CD4-positive, alpha-beta T cell treated with Interleukin-10 for 1 hour (primary cell): ENCODE results near the gene TMEM119.
"Not testable (repeated sequence)": the region's sequence is repeated elsewhere in the genome, so short reads cannot be mapped to it uniquely, and the experiment has no call there.

Source experiments
- DNase-seq: peaks from one replicate; pipeline ENCODE4 v3.0.0-alpha.2; 2020

The TMEM119 gene

DNA sequence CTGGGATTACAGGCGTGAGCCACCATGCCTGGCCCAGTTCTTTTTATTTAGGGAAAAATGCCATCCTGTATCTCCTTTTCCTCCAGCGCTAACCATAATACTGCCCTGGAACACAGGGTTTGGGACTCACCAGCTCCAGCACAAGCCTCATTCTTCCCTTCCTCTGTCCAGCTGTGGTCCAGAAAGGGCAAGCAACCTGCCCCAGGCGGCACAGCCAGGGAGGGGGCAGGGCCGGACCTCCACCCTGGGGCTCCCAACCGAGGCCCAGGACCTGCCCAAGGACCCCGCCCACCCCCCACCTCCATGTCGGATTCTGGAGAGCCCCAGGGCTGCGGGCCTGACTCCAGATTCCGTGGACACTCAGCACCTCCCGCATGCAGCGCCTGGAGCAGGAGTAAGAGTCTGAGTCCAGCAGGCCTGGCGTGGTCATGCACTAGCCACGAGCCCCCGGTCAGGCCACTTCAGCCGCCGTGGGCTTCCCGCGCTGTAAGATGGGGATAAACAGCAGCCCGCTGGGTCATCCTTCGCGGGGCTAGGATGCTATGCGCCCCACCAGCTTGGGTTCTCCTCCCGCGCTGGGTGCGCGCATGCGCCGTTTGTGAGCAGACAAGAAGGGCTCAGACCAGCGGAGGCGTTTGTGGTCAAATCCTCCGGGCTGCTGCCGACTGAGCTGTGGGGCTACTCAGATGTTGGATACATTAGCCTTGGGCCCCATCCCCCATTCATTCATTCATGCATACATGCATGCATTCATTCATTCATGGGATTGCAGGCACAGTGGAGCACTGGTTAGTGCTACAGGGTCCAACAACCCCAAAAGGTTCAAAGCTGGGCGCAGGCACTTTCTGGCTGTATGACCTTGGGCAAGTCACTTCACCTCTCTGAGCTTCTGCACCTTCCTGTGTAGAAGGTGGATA, 16.3 kb downstream of the TMEM119 start:
- no peak for DNase-seq

DNA sequence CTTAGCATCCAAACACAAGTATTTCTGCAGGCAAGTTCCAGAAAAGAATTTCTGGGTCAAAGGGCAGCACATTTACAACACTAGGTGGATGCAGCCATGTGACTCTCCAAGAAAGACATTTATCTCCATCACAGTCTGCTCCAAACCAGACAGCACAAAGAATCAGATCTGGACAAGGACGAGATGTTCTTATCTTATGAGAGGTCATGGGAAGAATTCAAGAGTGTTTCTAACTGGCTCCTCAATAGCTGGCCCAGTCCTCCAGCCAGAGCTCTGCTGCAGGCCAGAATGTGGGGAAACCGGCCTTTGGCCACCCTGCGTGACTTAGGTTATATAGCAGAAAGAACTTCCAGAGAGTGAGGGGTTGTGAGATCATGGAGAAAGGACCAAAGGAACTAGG, 17.4 kb downstream of the TMEM119 start:
- no peak for DNase-seq

DNA sequence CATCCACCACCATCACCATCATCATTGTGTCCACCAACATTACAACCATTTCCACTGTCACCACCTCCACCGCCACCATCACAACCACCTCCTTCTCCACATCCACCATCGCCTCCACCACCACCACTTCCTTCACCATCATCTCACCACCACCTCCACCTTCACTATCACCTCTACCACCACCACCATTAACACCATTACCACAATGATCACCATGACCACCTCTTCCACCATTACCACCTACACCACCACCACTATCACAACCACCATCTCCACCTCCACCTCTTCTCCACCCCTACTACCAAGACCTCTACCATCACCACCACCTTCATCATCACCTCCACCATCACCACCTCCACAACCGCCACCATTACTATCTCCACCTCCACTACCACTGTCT, 19.1 kb downstream of the TMEM119 start:
- no peak for DNase-seq

DNA sequence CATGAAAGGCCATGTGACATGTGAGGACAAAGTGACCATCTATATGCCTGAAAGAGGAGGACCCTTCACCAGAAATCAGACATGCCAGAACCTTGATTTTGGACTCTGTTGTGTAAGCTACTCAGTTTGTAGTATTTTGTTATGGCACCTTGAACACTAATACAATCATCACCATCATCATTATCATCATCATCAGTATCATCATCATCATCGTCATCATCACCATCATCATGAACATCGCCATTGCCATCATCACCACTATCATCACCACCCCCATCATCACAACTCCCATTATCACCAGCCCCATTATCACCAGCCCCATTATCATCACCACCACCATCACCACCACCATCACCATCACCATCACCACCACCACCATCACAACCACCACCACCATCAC, 19.6 kb downstream of the TMEM119 start:
- no peak for DNase-seq

DNA sequence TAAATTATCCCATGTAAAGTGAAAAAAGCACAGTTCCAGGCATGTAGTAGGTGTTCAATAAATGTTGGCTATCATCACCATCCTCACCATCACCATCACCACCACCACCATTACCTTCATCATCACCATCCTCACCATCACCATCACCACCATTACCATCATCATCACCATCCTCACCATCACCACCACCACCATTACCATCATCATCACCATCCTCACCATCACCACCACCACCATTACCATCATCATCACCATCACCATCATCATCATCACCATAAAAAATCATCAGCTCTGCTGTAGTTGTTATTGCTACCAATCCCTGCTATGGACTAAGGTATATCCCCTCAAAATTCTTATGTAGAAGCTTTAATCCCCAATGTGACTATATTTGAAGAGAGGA, 20.4 kb downstream of the TMEM119 start:
- DNase-seq, result no peak

DNA sequence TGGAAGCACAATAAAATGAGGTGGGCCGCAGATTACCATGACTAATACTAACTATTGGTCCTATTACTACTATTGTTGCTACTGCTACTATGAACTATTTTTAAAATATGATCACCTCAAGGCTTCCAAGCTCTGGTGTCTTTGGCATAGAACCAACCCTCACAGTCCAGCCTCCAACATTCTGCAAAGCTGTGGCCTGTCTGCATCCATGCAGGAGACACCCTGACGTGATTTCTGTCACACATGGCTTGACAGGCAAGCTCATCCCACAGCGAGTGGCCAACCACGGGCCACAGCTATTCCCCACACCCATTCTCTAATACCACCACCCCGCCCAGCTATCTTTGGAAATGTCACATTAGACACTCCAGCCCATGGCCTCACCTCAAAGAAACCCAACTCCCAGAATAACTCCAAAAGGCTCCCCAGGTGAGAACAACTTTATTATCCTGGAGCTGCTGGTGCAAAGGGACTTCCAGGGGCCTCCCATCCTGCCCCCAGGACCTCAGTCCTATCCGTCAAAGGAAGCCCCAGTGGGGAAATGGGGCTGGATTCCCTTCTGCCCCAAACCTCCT, 21.1 kb downstream of the TMEM119 start:
- DNase-seq, result no peak

DNA sequence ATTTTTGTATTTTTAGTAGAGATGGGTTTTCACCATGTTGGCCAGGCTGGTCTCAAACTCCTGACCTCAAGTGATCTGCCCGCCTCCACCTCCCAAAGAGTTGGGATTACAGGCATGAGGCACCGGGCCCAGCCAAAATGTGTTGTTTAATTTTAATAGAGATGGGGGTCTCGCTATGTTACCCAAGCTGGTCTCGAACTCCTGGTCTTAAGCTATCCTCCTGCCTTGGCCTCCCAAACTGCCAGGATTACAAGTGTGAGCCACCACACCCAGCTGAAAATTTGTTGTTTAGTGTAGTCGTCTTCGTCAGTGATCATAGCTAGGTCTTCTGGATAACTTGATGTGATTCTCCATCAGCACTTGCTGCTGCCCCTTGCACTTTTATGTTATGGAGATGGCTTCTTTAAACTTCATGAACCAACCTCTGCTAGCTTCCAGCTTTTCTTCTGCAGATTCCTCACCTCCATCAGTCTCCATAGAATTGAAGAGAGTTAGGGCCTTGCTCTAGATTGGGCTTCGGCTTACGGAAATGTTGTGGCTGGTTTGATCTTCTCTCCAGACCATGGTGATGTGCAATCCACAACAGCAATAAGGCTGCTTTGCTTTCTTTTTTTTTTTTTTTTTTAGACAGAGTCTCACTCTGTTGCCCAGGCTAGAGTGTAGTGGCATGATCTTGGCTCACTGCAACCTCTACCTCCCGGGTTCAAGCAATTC, 22.5 kb downstream of the TMEM119 start:
- peak; percentile 28 for DNase-seq

DNA sequence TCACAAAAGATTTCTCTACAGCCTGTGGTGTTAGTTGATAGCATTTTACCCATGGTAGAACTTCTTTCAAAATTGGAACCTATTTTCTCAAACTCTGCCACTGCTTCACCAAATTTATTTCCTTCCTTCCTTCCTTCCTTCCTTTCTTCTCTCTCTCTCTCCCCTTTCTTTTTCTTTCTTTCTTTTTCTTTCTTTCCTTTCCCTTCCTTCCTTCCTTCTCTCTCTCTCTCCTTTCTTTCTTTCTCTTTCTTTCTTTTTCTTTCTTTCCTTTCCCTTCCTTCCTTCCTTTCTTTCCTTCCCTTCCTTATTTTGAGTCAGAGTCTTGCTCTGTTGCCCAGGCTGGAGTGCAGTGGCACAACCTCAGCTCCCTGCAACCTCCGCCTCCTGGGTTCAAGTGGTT, 23.6 kb downstream of the TMEM119 start:
- DNase-seq, result not testable (repeated sequence)

DNA sequence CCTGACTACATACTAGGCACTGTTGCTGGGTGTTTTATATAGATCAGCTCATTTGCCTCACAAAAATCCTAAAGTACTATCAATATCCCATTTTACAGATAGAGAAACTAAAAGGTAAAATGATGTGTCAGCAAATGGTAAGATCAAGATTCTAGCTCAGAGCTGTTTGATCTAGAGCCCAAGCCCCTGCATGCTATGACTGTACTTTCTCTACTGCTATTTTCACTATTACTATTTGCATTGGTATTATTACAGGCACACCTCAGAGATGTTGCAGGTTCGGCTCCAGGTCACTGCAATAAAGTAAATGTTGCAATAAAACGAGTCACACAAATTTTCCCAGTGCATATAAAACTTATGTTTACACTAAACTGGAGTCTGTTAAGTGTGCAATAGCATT, 24.6 kb downstream of the TMEM119 start:
- no peak for DNase-seq

DNA sequence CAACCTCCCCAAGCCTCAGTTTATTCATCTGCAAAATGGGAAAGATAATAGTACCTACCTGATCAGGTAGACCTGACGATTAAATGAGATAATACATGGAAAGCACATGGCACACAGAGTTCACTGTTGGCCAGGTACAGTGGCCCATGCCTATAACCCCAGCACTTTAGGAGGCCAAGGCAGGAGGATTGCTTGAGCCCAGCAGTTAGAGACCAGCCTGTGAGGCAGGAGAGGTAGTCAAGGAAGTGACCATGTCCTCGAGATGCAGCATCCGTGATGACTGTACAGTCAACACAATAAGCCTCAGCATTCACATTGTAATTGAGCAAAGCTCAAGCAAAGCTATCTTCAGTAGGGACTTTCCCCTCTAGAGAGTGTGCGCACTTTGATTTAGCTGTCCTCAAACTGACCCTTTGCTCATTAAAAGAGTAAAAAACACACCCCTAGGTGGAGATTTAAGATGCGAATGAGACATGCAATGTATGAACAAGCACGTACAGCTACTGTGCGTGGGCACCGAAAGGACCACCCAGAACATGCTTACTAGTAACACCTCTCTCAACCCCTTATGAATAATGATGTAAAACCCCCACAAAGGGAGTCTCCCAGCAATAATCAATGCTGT, 25.6 kb downstream of the TMEM119 start:
- DNase-seq, result no peak

DNA sequence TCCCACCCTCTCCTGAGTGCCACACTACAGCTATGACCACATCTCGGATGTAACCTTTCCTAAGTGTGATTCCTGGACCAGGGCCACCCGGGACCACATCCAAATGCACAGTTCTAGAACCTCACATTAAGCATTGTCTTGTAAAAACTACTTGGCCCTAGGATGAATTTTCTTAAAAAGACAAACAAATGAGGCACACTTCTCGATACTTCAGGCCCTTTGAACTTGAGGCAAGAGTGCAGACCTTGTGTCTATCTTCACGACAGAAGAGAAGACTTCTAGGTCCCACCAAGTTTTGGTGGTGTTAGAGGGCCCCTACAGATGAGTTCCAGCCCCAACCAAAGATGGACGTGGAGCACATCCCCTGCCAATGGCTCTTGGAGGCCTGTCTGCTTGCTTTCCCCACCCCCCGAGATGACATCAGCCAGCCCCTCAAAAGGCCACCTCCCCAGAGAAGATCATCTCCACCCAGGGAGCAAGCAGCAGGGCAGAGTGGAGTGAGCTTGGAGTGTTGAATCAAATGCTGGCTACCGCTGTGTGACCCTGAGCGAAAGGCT, 26.2 kb downstream of the TMEM119 start:
- no peak for DNase-seq

DNA sequence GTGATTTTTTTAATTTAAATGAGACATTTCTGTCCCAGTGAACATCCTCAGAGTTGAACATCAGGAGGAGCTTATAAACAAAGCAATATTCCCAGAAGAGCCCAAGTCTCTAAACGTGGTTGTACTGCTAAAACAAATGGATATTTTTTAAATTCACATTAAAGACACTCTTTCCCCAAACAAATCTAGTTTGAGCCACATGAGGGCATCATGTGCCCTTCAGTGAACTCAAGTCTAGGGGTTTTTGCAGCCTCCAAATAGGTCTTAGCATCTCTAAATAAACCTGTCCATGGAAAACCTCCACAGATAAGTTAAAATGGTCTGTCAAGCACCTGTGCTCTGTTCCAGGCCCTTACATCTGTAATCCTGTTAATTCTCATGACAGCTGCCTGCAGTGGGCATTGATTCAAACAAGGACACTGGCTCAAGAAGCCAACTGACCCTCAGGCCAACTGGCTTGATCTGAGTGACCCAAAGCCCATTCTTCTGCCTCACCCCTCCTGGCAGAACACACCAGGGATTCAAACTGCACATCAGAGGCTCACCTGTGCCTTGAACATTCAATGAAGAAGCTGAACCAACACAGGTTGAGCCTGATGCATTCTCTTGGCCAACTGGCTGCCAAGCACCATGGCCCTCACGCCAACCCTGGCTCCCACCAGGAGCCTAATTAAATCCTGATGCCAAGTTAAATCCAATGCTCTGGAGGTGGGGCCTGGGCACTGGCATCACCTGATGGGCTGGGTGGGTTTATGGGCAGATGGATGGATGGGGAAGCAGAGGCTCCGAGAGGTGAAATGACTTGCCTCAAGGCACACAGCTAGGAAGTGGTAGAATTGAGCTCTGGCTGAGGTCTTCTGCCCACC, 26.9 kb downstream of the TMEM119 start:
- DNase-seq, result no peak

DNA sequence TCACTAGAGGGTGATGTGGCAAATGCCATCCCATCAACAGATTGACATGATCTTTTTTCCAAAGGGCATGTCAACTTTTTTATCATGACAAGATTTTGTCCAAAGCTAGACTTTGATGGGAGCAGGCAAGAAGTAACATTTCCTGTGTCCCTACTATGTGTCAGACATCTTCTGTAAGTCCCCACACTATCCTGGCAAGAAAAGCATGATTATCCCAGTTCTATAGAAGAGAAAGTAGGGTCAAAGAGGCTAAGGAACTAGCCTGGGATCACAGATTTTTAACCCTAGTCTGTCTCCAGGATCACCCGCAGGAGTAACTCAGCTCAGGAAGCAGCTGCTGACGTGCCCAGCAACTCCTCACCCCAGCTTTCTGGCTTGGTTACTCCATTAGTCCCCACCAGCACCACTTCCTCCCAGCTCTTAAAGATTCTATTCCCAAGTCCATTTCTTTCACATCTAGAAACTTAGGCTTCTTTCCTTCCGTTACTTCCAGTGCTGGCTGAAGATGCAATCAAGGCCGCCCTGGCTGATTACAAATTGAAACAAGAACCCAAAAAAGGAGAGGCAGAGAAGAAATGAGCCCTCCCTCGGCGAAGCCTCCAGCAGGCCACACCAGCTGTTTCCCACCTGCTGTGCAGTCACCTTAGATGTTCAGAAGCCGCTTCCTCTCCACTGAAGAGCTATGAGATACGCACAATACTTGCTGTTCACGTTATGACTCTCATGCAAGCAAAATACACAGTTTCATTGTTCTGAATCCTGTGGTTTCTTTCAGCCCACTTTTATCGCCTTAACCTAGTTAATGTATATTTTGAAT, 29.3 kb downstream of the TMEM119 start:
- peak; percentile 73 for DNase-seq

DNA sequence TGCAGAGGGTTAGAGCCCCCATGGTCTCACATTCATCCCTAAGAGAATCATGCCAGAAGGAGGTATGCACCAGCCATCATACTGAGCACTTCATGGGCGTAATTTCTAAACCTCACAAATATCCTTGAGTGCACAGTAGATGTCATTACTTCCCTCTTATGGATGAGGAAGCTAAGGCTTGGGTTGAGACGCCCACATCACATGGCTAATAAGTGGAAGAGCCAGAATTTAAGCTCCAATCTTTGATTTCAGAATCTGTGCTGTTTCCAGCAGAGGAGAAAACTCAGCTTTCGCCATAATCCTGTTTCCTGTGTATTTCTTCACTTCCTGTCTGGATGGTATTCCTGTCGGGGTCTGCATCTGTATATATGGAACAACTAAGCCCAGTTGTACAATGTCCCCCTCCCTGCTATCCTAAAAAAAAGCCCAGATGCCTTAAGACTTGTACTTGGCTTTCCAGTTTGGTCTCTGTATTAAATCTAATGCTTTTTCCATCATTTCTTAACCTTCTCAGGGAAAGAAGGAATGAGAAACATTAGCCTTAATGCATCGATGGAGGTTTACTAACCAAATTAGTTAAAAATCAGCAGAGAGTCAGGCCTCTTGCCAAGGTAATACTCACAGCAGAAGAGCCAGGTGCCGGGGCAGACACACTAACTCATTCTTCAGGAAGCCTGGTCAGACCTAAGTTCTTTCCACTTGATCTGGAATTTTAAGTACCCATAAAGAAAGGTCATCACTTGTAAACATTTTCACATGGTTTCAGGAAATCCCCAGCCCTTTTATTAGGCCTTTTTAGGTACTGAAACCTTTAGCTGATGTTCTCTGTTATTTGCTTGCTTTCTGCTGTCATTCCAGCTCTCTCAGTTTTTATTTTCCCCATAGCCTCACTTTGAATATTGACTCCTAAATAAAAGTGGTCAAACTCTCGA, 30.2 kb downstream of the TMEM119 start:
- DNase-seq, result no peak

DNA sequence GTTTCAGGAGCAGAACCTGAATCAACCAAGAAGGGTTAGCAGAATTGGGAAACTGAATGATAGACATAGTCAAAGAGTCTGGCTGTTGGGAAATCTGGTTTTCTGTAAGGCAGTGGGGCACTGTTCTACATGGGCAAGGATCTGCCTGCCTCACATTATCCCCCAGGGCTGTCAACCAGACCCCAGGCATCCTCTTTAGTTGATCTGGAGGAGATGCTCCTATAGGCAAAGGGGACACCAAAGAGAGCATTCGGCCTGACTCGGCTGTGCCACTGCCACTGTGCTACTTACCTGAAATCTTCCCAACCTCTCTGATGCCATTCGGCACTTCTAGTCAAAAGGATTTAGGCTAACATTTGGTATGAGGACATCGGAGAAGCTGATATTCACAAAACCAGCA, 31.4 kb downstream of the TMEM119 start:
- DNase-seq, result no peak

DNA sequence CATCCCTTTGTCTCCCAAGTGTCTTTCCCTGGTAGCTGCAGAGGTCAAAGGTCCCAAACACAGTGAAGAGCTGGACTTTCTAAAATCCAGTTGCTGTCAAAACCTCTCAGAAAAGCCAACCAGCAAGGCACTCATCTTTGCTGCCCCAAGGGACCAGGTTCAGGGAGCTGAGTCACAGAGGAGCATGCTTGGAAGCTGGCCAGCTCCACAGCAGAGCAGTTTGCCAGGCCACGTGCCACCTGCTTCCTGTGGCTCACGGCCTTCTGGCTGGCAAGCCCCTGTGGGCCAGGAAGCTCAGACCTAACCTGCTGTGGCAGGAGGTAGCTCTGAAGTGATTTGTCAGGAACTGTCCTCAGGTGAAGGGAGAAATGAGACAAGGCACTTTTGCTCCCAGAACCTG, 31.9 kb downstream of the TMEM119 start:
- peak; percentile 63 for DNase-seq

DNA sequence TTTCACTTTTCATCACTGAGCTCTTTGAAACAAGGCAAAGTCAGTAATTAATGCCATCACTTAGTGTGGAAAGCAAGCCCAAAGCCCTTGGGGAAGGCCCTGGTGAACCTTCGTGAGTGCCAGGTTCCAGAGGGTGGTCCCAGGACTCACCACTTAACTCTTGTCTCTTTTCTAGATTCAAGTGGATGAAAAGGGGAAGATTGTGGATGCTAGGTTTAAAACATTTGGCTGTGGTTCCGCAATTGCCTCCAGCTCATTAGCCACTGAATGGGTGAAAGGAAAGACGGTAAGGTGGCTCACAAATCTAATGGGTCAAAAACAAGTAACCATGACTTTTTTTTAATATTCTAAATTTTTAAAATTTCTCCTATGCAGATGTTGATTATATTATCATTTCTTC, 32.7 kb downstream of the TMEM119 start:
- no peak for DNase-seq

DNA sequence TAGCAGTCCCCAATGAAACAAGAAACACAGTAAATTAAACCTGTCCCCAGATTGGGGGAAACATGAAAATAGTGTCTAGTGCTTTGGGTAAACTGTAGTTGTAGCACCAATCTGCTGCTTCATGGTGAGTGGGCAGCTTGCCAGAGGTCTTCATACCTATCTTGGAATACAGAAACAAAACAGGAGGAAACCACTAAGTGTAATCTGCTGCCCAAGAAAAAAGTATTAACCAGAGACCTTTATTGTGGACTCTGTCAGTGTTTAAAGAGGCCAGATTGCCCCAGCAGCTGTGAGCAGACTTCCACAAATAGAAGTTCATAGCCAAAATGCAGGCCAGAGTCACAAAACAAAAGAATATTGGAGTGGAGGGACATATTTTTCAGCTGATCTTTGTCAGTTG, 33.2 kb downstream of the TMEM119 start:
- no peak for DNase-seq

DNA sequence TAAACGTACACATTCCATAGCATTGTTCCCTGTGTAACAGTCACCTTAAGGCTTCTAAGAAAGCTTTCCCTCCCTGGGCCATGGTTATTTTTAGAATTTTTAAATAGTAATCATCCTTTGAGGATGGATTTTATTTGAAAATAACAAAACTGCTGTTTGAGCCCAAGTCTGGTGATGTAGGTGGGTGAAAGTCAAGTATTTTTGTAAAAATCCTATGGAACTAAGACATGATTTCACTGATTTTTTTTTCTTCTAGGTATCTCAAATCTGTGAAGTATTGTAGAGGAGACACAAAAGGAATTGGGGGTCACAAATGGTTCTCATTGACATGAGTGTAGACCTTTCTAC, 34.1 kb downstream of the TMEM119 start:
- no peak for DNase-seq

DNA sequence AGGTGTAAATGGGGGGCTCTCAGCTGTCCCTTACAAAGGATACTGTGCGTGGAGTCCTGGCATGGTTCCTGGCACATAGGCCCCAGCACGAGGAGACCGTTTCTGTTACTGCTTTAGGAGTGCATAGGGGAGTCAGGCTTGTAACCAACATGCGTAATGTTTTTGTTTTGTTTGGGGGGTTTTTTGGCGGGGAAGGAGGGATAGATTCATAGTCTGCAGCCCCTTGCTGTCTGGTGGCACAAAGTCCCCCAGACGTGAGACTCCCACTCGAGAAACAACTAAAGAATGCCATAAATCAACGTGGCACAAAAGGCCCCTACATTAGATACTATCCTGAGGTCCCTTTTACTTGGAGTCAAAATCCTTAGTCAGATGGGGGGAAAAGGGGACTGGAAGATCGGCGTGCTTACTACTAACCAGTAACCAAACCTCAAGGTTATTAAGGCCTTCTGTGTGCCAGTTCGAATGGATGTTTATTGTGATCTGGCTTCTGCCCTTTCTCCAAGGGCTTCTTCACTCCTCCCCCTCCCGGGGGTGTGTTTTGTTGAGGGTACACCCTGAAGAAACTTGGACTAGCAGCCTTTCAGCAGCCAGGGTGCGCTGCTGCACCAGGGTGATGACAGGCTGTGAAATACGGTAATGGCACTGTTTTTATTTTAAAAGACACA, 34.6 kb downstream of the TMEM119 start:
- peak; percentile 91 for DNase-seq
